GM12878 (cell line): Measurements from ENCODE around the gene ASB6. TPM values are rescaled to one million over a fixed set of nuclear protein-coding genes. Genes with fewer than 3 reads are reported as not detected.

Source experiments
- ATAC-seq: fragments of 200-7000 bp; cut with Tn5 transposase; 3 replicates; pipeline ENCODE4 v1.9.1; 2020; ENCODE audit warnings: mild to moderate bottlenecking, moderate library complexity
- BruUV-seq: library from RNA; stranded (reverse); fragments of 400-500 nt; replicated peaks from 2 replicates; lab custom pipeline; 2021; lab: Mats Ljungman, UMichigan
- CTCF ChIA-PET: fragments of 300-600 bp; sonication (Branson Sonifier 250); formaldehyde crosslinking; extraction: SDS; loops from one replicate; lab custom pipeline; 2021; ENCODE audit warnings: inconsistent platforms; lab: Yijun Ruan, JAX
- POLR2A ChIA-PET: fragments of 350-600 bp; formaldehyde crosslinking; extraction: SDS; loops from one replicate; lab custom pipeline; 2021; ENCODE audit warnings: inconsistent platforms; lab: Charles Lee
- RAD21 ChIA-PET: fragments of 300-600 bp; sonication (Branson Sonifier 250); formaldehyde crosslinking; loops from one replicate; lab custom pipeline; 2023; ENCODE audit warnings: antibody characterized with exemption; ENCODE audit not compliant: unreplicated experiment; lab: Charles Lee
- SMC1A ChIA-PET: fragments of 300-600 bp; sonication (Branson Sonifier 250); formaldehyde crosslinking; loops from one replicate; lab custom pipeline; 2023; ENCODE audit not compliant: unreplicated experiment, uncharacterized antibody; lab: Charles Lee
- DNase-seq: peaks from one replicate; pipeline ENCODE4 v3.0.0-alpha.2; 2011; ENCODE audit warnings: low read depth, low spot score
- FAIRE-seq: peaks from 3 replicates; lab custom pipeline; 2011; peaks lifted over from hg19 to GRCh38; lab: Jason Lieb, UNC
- H2AFZ ChIP-seq: 2 replicates; pipeline ENCODE4 v1.6.0; 2011; ENCODE audit warnings: low read depth, low read length, control low read depth; ENCODE audit not compliant: control insufficient read depth
- H3K27ac ChIP-seq: 2 replicates; pipeline ENCODE4 v1.5.1; 2011; ENCODE audit warnings: control low read depth; ENCODE audit not compliant: control insufficient read depth, insufficient read depth
- H3K27me3 ChIP-seq, 2 experiments: replicated peaks in 1 of 2; 2 replicates each; pipeline versions ENCODE4 v1.6.0 to v1.6.1; 2011; ENCODE audit warnings: low read length in 1 of 2; ENCODE audit not compliant: control insufficient read depth in 2 of 2, insufficient read depth in 2 of 2
- H3K36me3 ChIP-seq, 2 experiments: 2 replicates each; pipeline ENCODE4 v1.5.1; 2011; ENCODE audit warnings: low read length in 1 of 2; ENCODE audit not compliant: control insufficient read depth in 2 of 2, insufficient read depth in 2 of 2
- H3K4me1 ChIP-seq: 2 replicates; pipeline ENCODE4 v1.6.1; 2011; ENCODE audit warnings: mild to moderate bottlenecking, low read length, moderate library complexity, mixed read lengths; ENCODE audit not compliant: control insufficient read depth, insufficient read depth
- H3K4me2 ChIP-seq: 2 replicates; pipeline ENCODE4 v1.6.0; 2011; ENCODE audit warnings: control low read depth; ENCODE audit not compliant: control insufficient read depth, insufficient read depth
- H3K4me3 ChIP-seq: fragments of 200-600 bp; sonication (generic); 2 replicates; pipeline ENCODE4 v1.5.1; 2016
- H3K79me2 ChIP-seq: 2 replicates; pipeline ENCODE4 v1.6.0; 2011; ENCODE audit warnings: low read length; ENCODE audit not compliant: control insufficient read depth, insufficient read depth
- H3K9ac ChIP-seq: 2 replicates; pipeline ENCODE4 v1.8.0; 2011; ENCODE audit warnings: low read length, control low read depth, mixed read lengths; ENCODE audit not compliant: control insufficient read depth, insufficient read depth
- H3K9me3 ChIP-seq: replicated peaks from 3 replicates; pipeline ENCODE4 v1.5.1; 2011; ENCODE audit warnings: mild to moderate bottlenecking, low read length; ENCODE audit not compliant: control insufficient read depth, insufficient read depth
- H4K20me1 ChIP-seq: 2 replicates; pipeline ENCODE4 v1.6.0; 2011; ENCODE audit not compliant: control insufficient read depth, insufficient read depth
- BACH1 ChIP-seq: fragments of 450-650 bp; IDR thresholded peaks from 2 replicates; pipeline ENCODE4 v1.6.1; 2017; ENCODE audit warnings: mild to moderate bottlenecking, borderline replicate concordance
- HDGF ChIP-seq: fragments of 450-650 bp; IDR thresholded peaks from 2 replicates; pipeline ENCODE4 v1.6.1; 2016; ENCODE audit warnings: antibody characterized with exemption
- MTA3 ChIP-seq: IDR thresholded peaks from 2 replicates; pipeline ENCODE4 v1.6.1; 2012; ENCODE audit warnings: low read length, inconsistent platforms, borderline replicate concordance
- NFYB ChIP-seq: IDR thresholded peaks from 2 replicates; pipeline ENCODE4 v1.6.1; 2011; ENCODE audit warnings: low read depth, mild to moderate bottlenecking, low read length, improper control_type of control experiment, moderate library complexity; ENCODE audit not compliant: insufficient read depth
- PAX5 ChIP-seq: IDR thresholded peaks from 2 replicates; pipeline ENCODE4 v1.6.1; 2011; ENCODE audit warnings: low read depth, low read length, borderline replicate concordance
- STAT1 ChIP-seq: fragments of 450-650 bp; conservative IDR thresholded peaks from 2 replicates; pipeline ENCODE4 v1.6.1; 2014; ENCODE audit warnings: antibody characterized with exemption, mild to moderate bottlenecking
- WGBS: methylation state at CpG from one replicate; pipeline ENCODE4 v1.1.6; 2016; ENCODE audit warnings: low lambda C conversion rate; ENCODE audit not compliant: insufficient replicate concordance, insufficient coverage; ENCODE audit errors: missing lambda C conversion rate; 5-methylcytosine and 5-hydroxymethylcytosine counted together
- in situ Hi-C: fragments of 300-500 bp; cut with MboI; formaldehyde crosslinking; loops from 9 replicates; pipeline ENCODE4 v1.14.3; 2018; ENCODE audit warnings: mixed read lengths
- intact Hi-C: fragments of 100-400 bp; cut with micrococcal nuclease; formaldehyde crosslinking; loops from one replicate; pipeline ENCODE4 v1.14.2; 2022; ENCODE audit not compliant: unreplicated experiment
- polyA plus RNA-seq, 11 experiments: library from polyadenylated mRNA; depleted of rRNA in 4 of 11; unstranded in 6 of 11; stranded (reverse) in 5 of 11; fragments of >200 nt; fragmentation: Nextera tagmentation in 4 of 11; fragmentation: Illumina TruSeq in 1 of 11; extraction: Ambion mirVana in 4 of 11; extraction: Trizol in 1 of 11; gene quantifications; 1 replicate in 1 of 11; 2 replicates in 10 of 11; pipeline versions ENCODE4 v1.2.1 to v1.2.3, GENCODE V29; 2011 to 2016; ENCODE audit warnings: inconsistent platforms in 2 of 11, missing spikeins in 2 of 11, low read depth in 1 of 11
- total RNA-seq, 4 experiments: library from RNA; depleted of rRNA in 3 of 4; stranded (reverse); fragments of >200 nt in 3 of 4; fragmentation: Illumina TruSeq in 1 of 4; extraction: Trizol in 1 of 4; gene quantifications; 2 replicates each; pipeline versions ENCODE4 v1.2.1 to v1.2.3, GENCODE V29; 2013 to 2021
- TF ChIP-seq, protein P1 (sequence below): IDR thresholded peaks from 2 replicates; pipeline ENCODE4 v1.6.1; 2011; ENCODE audit warnings: low read depth, mild to moderate bottlenecking, low read length, moderate library complexity, borderline replicate concordance; ENCODE audit errors: extremely low read depth
- TF ChIP-seq, protein P2 (sequence below): fragments of 450-650 bp; conservative IDR thresholded peaks from 2 replicates; pipeline ENCODE4 v1.6.1; 2017; ENCODE audit warnings: mild to moderate bottlenecking, moderate library complexity
- TF ChIP-seq, protein P3 (sequence below): fragments of 450-650 bp; formaldehyde crosslinking; IDR thresholded peaks from 2 replicates; pipeline ENCODE4 v1.4.0; 2022; ENCODE audit warnings: mild to moderate bottlenecking, moderate library complexity

The ASB6 gene
- total and polyA plus RNA-seq, 10 of the 15 experiments (the other 5 are each of a cell fraction or from before 2014, with no cell fraction given), result 0.80 to 18.2 (median 9.9) TPM

DNA sequence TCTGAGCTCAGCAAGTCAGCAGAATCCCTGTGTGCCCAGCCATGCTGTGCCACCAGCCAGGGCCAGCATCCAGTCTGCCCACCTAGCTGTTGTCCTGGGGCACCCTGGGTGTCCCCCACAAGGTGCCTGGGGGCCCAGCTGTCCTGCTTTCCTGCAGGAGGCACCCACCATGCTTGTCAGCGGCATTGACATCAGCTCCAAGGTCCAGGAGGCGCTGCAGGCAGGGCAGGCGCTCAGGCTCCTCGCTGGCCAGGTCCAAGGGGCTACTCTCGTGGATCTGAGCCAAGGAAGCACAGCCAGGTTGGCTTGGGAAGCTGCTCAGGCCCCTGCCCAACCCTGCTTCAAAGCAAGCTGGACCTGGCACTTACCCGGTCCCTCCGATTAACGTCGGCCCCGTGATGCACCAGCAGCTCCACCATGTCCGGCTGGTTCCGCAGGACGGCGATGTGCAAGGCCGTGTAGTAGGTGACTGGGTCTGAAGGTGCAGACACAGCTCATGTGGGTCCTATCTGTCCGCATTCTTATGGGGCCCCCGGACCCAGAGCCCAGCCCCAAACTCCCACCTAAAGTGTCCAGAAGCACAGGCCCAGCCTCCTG, 2.8 kb downstream of the ASB6 start:
- BruUV-seq, result no TSS peak
- DNase-seq, result no peak
- Histone ChIP-seq H3K4me1 (peaks cover 6% of the 10 kb centered on the region; the same call in 1 of the 2 replicates), H2AFZ (no peak overlapping the region), H3K9me3 (no peaks in the 10 kb centered on the region), H3K4me2 (no peak overlapping the region), H4K20me1 (no peaks in the 10 kb centered on the region), H3K27me3 (no peaks in the 10 kb centered on the region), H3K27ac (no peak overlapping the region), H3K36me3 (peaks cover 15 to 32% of the 10 kb centered on the region in 2 experiments; a peak in 3 of 4 replicates), H3K9ac (no peak overlapping the region), H3K79me2 (peaks cover 15% of the 10 kb centered on the region), H3K4me3 (no peak overlapping the region)
- TF ChIP-seq MTA3 (no peak), HDGF (no peak), BACH1 (no peak), NFYB (no peak), PAX5 (no peak), STAT1 (no peak)
- TF ChIP-seq, protein P1, sequence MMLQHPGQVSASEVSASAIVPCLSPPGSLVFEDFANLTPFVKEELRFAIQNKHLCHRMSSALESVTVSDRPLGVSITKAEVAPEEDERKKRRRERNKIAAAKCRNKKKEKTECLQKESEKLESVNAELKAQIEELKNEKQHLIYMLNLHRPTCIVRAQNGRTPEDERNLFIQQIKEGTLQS, result no peak
- TF ChIP-seq, protein P2, sequence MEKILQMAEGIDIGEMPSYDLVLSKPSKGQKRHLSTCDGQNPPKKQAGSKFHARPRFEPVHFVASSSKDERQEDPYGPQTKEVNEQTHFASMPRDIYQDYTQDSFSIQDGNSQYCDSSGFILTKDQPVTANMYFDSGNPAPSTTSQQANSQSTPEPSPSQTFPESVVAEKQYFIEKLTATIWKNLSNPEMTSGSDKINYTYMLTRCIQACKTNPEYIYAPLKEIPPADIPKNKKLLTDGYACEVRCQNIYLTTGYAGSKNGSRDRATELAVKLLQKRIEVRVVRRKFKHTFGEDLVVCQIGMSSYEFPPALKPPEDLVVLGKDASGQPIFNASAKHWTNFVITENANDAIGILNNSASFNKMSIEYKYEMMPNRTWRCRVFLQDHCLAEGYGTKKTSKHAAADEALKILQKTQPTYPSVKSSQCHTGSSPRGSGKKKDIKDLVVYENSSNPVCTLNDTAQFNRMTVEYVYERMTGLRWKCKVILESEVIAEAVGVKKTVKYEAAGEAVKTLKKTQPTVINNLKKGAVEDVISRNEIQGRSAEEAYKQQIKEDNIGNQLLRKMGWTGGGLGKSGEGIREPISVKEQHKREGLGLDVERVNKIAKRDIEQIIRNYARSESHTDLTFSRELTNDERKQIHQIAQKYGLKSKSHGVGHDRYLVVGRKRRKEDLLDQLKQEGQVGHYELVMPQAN, result no peak
- TF ChIP-seq, protein P3, sequence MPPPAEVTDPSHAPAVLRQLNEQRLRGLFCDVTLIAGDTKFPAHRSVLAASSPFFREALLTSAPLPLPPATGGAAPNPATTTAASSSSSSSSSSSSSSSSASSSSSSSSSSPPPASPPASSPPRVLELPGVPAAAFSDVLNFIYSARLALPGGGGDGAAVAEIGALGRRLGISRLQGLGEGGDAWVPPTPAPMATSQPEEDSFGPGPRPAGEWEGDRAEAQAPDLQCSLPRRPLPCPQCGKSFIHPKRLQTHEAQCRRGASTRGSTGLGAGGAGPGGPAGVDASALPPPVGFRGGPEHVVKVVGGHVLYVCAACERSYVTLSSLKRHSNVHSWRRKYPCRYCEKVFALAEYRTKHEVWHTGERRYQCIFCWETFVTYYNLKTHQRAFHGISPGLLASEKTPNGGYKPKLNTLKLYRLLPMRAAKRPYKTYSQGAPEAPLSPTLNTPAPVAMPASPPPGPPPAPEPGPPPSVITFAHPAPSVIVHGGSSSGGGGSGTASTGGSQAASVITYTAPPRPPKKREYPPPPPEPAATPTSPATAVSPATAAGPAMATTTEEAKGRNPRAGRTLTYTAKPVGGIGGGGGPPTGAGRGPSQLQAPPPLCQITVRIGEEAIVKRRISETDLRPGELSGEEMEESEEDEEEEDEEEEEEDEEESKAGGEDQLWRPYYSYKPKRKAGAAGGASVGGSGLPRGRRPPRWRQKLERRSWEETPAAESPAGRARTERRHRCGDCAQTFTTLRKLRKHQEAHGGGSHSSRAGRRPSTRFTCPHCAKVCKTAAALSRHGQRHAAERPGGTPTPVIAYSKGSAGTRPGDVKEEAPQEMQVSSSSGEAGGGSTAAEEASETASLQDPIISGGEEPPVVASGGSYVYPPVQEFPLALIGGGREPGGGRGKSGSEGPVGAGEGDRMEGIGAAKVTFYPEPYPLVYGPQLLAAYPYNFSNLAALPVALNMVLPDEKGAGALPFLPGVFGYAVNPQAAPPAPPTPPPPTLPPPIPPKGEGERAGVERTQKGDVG (CRISPR knock-in tag), result no peak
- in situ Hi-C loops, result no loop called here
- FAIRE-seq, result no peak
- WGBS, result 89% methylated on average over 13 of the region's 17 CpGs
- ChIA-PET CTCF (interaction anchor here (0.9 to 2.1 kb wide), 3 partner anchors 13 to 15 kb away, joined by 3 to 7 read pairs (median 4); partner anchors contain the start of gene NTMT1), POLR2A (interaction anchor here (1.1 to 1.4 kb wide), 2 partner anchors 8 to 10 kb away, joined by 3 to 4 read pairs; no protein-coding TSS in a partner anchor), RAD21 (interaction anchor here (2.1 kb wide), 1 partner anchor 14 kb away, joined by 7 read pairs; the partner anchor contains the start of gene NTMT1), SMC1A (no interaction called here)
- ATAC-seq, result no peak
- intact Hi-C loops, result no loop called here
